ENCODE measurements around the gene TTF2.
"Not testable (repeated sequence)": the region's sequence is repeated elsewhere in the genome, so short reads cannot be mapped to it uniquely, and the experiment has no call there.

The TTF2 gene

DNA sequence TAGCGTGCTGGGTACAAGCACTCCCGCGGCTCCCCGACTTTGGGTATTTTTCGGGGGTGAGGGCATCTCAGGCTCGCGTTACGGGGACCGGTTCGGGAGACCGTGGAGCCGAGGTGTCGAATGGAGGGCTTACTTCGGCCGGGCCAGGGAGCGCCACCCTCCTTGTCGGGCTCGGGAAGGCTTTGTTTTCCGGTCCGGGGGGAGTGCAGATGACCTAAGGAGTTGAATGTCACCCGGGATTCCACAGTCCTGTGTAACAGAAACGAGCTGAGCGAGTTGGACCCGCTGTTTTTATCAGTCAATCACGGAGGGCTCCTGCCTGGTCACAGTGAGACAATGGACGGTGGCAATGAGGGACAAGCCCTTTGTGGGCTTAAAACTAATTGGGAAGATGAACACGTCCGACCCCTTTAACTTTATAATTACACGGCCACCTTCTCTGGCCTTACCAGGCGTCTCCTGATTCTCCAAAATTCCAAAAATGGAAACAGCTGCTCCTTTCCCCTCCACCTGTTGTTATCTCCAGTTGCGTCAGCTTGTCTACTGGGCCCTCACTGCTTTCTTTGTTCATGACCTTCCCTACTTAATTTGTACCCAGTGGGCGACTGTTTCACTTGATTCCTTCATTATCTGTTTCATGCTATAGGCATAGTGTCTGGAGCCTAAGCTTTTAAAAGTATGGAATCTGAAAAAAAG lies 62.4 kb downstream of the TTF2 start:
- no peak for DNase-seq

DNA sequence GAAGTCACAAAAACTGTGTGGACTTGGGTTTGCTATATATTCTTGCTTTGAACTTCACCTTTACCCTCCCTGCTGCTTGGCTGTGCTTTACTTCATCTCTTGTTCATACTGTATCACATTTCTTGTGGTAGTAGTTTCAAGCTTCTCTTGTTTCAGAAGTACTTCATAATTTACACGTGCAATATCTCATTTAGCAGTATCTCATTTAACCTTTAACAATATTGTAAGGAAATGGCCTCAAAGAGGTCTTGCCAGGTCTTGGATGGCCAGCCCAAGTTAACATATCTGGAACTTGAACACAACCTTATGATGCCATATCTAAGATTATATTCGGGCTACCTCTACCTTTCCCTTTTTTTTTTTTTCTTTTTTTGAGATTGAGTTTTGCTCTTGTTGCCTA lies 63.1 kb downstream of the TTF2 start:
- DNase-seq = no peak

DNA sequence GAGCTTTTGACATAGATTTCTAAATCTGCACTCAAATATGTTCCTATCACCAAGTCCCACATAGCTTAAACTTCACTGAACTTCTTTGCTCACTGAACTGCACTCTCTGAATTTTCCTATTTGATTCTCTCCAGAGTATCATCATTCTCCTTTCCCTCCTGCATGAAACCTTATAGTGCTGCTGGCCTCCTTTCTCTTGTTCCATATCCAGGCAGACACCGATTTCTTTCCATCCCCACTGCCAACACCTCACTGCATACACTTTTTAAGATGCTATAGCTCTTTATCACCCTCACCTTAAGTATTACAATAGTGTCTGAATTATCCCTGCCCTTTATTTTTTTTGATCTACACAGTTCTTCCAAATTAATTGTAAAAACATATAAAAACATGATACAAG lies 64.5 kb downstream of the TTF2 start:
- no peak for DNase-seq

DNA sequence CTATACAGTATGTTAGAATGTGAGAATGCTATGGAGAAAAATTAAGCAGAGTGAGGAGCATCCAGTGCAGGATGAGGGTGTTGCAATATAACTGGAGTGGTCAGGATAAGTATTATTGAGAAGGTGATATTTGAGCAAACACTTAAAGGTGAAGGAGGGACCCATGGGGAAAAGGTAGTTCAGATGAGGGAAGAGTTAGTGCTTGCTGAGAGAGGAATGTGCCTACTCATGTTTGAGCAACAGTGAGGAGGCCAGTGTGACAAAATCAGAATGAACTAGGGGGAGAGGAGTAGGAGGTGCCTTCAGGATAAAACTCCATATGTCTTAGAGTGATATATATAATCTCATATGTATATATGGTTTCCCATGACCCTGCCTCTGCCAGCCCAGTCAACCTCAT lies 67.7 kb downstream of the TTF2 start:
- DNase-seq = no peak

DNA sequence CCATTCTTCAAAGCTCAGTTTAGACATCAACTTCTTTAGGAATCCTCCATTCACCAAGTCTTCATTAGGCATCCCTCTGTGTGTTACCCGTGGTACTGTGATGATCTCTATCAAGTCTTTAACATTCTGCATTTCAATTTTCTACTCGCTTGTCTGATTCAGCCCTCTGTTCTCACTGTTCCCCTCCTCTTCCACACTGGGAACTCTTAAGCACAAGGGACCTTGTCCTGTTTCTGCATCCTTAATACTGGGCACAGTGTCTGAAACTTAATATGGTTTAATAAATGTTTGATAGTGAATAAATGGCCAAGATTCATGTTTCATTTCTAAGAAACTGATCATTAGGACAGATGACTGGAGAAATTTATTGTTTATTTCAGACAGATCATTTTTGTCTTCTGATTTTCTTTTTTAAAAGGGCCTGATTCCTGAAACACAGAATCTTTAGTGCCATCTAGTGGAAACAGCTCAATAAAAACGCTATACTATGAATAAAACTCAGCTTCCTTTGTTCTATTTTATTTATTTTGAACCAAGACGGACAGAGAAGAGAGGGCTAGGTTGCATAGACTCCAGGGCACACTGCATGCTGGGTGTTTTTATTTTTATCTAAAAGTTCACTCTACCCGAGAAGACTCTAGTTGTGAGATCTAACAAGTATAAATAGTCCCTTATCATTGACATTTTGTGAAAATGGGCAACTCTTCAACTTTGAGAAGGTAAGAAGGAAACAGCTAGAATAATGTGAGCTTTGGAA lies 68.4 kb downstream of the TTF2 start:
- peak in 1 of 2 experiments; percentile 12 for DNase-seq

DNA sequence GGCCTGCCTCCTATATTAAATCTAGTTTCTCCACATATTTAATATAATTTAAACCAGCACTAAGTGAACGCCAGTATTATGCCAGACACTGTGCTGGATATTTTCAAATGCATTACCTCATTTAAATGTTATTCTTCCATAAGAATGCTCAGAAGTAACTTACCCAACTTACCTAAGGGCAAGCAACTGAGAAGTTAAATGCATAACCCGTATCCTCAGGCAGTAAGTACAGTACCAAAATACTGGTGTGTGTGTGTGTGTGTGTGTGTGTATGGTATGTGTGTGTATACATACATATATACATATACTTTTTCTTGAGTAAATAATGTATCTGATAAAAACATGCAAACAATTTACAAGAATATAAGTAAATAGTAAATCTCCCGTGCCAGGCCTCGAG lies 70.4 kb downstream of the TTF2 start:
- no peak for DNase-seq

DNA sequence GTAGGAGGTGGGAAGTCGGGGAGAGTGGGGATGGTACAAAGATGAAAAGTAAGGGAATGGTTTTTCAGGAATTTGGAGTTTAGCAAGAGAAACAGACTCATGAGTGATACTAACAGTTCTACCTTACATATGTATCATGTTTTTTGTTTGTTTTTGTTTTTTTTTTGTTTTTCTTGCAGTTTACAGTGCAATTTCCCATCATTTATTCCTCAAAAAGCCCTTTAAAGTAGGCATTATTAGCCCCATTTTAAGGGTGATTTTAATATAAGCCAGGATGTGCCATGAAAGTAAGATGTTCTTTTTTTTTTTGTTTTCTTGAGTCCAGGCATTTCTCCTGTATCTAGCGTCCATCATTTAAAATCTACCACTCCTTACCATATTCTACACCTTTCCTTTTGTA lies 75.2 kb downstream of the TTF2 start:
- DNase-seq = no peak

DNA sequence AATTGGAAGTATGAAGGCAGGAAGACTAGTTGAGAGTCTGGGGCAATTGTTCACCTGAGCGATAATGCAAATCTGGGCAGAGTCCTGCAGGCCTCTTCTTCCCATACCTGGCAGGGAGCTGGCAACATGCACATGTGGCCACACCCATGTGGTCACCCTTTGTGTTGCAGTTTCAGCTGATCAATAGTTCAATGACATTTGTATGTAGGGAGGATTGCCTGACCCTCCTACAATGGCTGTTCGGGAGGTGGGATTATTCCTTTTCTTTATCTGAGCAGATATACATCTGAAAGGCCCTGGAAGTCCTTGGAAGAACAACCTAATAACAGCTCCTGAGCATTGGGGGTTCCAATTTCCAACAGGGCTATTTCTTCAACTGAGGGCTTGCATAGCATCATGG lies 76.6 kb downstream of the TTF2 start:
- no peak for DNase-seq

DNA sequence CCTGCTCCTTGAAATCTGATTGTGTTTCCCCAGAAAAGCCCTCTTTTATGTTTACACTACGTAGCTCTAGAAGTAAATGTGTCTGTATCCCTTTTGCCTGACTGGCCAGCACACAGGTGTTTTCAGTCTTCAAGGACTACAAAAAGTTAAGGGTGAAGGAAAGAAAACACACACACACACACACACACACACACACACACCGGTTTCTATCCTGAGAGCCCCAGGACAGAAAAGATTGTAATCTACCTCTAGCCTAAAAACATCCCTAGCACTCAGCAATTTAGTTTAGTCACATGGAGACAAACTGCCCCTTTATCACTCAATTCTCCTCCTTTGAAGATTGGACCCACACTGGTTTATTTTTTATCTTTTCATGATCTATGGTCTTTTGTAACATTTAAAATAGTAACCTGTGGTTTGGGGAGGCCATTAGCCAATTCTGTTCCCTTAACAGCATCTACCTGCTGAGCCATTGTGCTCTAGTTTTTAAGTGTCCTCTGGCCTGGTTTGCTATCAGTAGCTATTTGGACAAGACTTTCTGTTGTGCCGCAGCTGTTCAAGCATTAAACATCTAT lies 77.2 kb downstream of the TTF2 start:
- no peak for DNase-seq

DNA sequence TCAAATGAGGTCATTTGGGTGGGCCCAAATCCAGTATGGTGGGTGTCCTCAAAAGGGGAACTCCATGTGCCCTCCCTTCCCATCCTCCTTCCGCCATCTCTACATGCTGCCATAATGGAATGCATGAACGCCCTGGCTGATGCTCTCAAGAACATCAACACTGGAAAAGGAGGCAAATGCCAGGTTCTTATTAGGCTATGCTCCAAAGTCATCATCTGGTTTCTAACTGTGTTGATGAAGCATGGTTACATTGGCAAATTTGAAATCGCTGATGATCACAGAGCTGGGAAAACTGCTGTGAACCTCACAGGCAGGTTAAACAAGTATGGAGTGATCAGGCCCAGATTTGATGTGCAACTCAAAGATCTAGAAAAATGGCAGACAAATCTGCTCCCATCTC lies 78.0 kb downstream of the TTF2 start:
- no peak for DNase-seq

DNA sequence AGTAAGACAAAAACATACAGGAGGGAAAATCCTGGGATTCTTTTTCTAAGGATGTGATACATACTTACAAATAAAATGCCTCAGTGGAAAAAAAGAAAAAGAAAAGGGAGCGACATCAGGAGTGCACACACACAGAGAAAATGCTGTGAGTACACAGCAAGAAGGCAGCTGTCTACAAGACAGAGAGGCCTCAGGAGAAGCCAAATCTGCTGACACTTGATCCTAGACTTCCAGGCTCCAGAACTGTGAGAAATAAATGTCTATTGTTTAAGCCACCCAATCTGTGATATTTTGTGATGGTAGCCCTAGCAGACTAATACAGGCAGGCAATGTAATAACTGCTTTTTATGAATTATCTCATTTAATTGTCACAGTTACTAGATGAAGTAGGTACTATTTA lies 78.4 kb downstream of the TTF2 start:
- DNase-seq = no peak

DNA sequence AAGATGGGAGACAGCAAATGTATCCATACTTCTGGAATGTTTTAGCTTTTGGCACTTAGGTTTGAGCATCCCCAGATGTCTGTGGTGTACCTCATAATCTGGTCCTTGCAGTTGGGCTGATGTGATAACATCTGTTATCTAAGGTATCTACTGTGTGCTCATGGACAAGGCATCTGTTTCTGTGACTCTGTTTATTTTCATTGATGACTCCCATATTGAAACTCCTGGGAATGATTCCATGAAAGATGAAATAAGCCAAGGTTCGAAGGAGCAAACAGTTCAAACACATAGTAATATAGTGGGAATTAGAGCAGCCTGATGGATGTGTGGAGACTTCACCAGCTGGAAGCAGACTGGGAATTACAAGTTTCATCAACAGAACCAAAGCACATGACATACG lies 82.1 kb downstream of the TTF2 start:
- no peak for DNase-seq

DNA sequence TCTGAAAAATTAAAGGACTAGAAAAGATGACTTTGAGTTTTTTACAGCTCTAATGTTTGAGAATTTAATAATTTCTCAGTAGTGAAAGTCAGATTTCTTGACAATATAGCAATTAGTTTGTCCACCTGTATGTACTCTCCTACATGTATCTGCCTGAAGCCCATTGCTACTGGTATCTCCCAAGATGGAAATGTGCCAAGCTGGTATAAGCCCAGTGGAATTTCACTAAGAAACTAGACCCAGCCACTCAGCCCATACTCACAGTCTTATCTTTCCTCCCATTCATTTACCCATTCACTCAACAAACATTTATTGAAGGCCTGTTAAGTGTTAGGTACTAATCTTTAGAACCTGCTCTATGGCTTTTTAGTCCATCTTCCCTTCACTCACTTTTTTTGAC lies 83.0 kb downstream of the TTF2 start:
- no peak for DNase-seq

DNA sequence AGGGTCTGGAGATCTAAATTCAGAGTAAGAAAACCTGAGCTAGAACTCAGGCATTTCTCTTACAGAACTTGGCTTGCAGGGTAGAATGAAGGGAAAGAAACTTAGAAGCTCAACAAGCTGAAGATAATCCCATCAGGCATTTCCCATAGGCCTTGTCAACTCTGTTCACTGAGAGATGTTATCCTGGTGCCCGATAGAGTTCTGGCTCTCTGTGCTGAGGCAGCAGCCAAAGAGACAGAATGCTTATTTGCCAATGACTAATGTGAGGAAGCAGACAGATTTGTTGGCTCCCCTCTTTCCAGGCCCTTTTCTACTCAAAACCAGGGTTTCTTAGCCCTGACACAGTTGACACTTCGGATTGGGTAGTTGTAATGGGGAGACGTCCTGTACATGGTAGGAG lies 83.7 kb downstream of the TTF2 start:
- no peak for DNase-seq

DNA sequence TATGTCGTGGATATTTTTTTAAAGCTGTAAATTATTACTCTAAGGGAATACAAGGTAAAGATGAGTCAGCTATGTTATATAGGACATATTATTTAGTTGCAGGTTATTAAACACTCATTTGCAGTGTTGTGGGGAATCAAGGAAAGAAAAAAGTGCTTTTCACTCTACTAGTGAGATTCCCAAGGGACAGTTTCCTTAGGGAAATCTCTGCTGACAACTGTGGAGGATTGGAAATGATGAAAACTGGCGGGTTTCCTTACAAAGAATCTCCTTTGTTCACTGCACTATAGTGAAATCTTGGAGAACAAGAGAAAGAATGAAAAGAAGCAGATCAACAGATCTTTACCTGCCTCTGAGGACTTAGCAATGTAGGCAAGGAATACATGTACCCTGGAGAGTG lies 85.9 kb downstream of the TTF2 start:
- DNase-seq = no peak

DNA sequence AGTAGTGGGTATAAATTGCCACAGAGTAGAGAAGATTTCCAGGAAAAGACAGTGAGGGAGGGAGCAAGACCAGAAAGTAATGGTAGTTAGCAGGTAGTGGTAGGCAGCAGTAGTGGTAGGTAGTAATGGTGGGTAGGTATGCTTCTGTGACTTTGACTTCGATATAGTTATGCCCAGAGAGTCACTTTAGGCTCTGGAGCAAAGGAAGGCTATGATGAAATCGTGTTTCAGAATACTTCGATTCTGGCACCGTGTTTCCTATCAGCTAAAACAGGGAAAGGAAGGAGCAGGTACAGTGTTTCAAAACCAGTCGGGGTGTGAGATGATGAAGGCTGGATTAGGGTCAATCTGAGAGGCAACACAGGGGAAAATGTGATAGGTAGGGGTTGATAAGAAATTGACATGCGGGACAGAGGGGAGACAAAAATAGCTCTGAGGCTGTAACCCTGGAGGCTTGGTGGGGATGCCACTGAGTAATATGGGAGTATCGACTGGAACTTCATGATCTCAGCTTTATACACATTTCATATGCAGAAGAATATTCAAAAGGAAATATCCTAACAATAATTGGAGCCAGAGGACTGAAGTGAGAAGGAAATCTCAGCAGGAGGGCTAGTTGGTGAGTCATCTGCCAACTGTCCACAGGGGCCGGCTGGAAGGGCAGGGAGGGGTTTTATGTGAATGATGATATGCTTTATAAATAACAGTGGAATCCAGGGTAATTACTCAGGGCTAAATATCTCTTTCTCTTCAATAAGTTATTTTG lies 86.6 kb downstream of the TTF2 start:
- DNase-seq = no peak

DNA sequence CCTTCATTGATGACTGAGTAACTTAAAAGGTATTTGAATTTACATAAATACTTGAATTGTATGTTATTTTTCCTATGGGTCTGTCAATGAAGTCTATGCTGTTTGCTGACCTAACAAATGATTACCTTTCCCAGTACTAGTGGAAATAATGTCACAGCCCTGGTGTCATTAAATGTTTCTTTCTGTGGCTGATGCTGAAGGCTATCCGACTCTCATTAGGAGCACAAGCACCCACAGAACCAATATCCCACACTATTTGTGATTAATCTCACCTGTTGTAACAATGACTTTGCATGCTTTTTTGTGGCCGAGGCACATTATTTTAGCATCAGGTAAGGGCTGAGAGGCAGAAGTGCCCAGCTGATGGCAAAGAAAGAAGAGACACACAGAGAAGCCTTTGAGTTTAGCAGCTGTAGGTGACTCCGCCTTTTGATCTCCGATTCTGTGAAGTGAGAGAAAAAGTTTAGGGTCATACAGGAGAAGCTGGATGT lies 87.3 kb downstream of the TTF2 start:
- DNase-seq = no peak

DNA sequence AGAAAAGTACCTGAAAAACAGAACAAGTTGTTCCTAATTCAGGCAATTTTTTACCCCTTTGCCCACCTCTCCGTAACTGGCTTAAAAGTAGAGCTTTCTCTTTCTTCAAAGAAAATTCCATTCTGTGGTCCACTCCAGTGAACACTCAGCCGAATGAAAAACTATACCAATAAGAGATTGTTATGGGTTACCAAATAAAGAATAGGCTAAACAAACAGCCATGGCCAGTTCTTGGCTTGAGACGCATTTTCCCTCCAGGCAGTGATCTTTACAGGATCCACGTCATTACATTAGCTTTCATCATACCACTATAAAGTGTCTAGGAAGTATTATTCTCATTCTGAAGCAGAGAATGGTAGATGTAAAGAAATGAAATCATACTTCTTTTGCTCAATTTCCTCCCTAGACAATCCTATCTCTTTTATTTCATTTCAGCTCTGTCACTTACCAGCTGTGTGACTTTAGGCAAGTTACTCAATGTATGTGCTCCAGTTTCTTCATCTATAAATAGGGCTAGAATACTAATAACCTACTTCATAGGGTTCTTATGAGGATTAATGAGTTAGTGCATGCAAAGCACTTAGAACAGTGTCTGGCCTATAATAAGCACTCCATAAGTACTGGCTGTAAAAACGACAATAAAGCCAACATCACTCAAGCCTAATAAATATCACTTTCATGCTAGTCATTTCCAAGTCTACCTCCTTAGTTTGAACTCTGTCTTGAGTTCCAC lies 87.9 kb downstream of the TTF2 start:
- no peak for DNase-seq

DNA sequence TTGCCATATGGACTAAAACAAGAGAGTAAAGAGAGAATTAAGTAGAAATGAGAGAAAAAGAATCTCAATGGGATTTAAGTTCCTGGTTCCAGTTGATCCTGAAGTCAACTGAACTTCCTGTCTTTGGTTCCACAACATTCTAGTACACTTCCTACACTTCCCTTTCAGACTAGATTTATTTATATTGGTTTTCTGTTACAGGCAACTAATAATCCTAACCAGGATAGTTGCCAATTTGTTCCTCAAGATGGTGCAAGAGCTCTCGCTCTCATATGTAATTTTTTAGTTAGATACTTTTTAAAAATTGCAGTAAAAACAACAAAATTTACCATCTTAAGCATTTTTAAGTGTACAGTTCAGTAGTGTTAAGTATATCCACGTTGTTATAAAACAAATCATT lies 90.2 kb downstream of the TTF2 start:
- DNase-seq = no peak

DNA sequence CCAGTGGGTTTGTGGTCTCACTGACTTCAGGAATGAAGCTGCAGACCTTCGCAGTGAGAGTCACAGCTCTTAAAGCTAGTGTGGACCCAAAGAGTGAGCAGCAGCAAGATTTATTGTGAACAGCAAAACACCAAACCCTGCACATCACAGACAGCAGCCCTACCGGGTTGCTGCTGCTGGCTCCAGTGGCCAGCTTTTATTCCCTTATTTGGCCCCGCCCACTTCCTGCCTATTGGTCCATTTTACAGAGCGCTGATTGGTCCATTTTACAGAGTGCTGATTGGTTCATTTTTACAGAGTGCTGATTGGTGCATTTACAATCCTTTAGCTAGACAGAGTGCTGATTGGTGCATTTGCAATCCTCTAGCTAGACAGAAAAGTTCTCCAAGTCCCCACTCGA lies 91.2 kb downstream of the TTF2 start:
- not testable (repeated sequence) for DNase-seq
